Measurements from ENCODE around the gene DBNL. TPM values are rescaled to one million over a fixed set of nuclear protein-coding genes. Genes with fewer than 3 reads are reported as not detected.

The DBNL gene
- total and polyA plus RNA-seq, 4 donors = 26.1 to 60.2 (median 41.5) TPM

GRCh38 chr7:44093102-44093641 is 48.7 kb downstream of the DBNL start:
- DNase-seq (ENCODE audit: low spot score) = no peak
- no peak overlapping the region for H3K27ac ChIP-seq (ENCODE audit: low read depth in 1 of 2, low read length in 2 of 2)

More at GRCh38 chr7:44093102-44093641, 48.7 kb downstream of the DBNL start:
- H3K9ac ChIP-seq (ENCODE audit: low read depth in 1 of 2, low read length in 2 of 2) = no peak overlapping the region
- peaks cover 4 to 30% (median 24%) of the 10 kb centered on the region in 4 donors for H3K4me1 ChIP-seq (ENCODE audit: control insufficient read depth in 4 of 4, insufficient read depth in 4 of 4, low read length in 3 of 4)
- TF ChIP-seq FOXA1 (IDR thresholded peaks at IDR 0.05) = no peak
- TF ChIP-seq TAF1 (conservative IDR thresholded peaks at IDR 0.05) = no peak
- no peak for TF ChIP-seq GABPA (IDR thresholded peaks at IDR 0.05 in 1 of 2, conservative IDR thresholded peaks at IDR 0.05 in 1 of 2)
- TF ChIP-seq CTCF (IDR thresholded peaks at IDR 0.05; ENCODE audit: low read depth, low read length, missing input control) = no peak
- TF ChIP-seq MAX (IDR thresholded peaks at IDR 0.05) = no peak
- TF ChIP-seq RXRA (IDR thresholded peaks at IDR 0.05) = no peak
- TF ChIP-seq, protein P1, sequence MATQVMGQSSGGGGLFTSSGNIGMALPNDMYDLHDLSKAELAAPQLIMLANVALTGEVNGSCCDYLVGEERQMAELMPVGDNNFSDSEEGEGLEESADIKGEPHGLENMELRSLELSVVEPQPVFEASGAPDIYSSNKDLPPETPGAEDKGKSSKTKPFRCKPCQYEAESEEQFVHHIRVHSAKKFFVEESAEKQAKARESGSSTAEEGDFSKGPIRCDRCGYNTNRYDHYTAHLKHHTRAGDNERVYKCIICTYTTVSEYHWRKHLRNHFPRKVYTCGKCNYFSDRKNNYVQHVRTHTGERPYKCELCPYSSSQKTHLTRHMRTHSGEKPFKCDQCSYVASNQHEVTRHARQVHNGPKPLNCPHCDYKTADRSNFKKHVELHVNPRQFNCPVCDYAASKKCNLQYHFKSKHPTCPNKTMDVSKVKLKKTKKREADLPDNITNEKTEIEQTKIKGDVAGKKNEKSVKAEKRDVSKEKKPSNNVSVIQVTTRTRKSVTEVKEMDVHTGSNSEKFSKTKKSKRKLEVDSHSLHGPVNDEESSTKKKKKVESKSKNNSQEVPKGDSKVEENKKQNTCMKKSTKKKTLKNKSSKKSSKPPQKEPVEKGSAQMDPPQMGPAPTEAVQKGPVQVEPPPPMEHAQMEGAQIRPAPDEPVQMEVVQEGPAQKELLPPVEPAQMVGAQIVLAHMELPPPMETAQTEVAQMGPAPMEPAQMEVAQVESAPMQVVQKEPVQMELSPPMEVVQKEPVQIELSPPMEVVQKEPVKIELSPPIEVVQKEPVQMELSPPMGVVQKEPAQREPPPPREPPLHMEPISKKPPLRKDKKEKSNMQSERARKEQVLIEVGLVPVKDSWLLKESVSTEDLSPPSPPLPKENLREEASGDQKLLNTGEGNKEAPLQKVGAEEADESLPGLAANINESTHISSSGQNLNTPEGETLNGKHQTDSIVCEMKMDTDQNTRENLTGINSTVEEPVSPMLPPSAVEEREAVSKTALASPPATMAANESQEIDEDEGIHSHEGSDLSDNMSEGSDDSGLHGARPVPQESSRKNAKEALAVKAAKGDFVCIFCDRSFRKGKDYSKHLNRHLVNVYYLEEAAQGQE (IDR thresholded peaks at IDR 0.05) = no peak
- no peak for TF ChIP-seq ZBTB33 (IDR thresholded peaks at IDR 0.05)
- TF ChIP-seq RAD21 (IDR thresholded peaks at IDR 0.05) = no peak
- TF ChIP-seq EGR1 (IDR thresholded peaks at IDR 0.05; ENCODE audit: low read depth in 2 of 2) = no peak
- TF ChIP-seq HNF4G (IDR thresholded peaks at IDR 0.05) = no peak
- TF ChIP-seq YY1 (IDR thresholded peaks at IDR 0.05) = no peak
- no peak for TF ChIP-seq SP1 (IDR thresholded peaks at IDR 0.05)
- TF ChIP-seq HNF4A (conservative IDR thresholded peaks at IDR 0.05) = no peak
- TF ChIP-seq JUND (IDR thresholded peaks at IDR 0.05) = no peak
- H3K4me3 ChIP-seq (ENCODE audit: low read depth in 1 of 3, low read length in 3 of 3) = no peak overlapping the region
- H3K36me3 ChIP-seq (ENCODE audit: control insufficient read depth in 4 of 4, insufficient read depth in 3 of 4, low read depth in 1 of 4, low read length in 3 of 4) = no peaks in the 10 kb centered on the region
- H3K9me3 ChIP-seq (ENCODE audit: control insufficient read depth in 4 of 4, low read length in 3 of 4) = no peaks in the 10 kb centered on the region
- no peaks in the 10 kb centered on the region for H3K27me3 ChIP-seq (ENCODE audit: control insufficient read depth in 4 of 4, insufficient read depth in 4 of 4, low read length in 3 of 4)
- WGBS = 92% methylated on average over 6 of the region's 6 CpGs

All from liver (tissue), 9 donors.